ENCODE results near the gene ZBP1. TPM values are rescaled to one million over a fixed set of nuclear protein-coding genes. Genes with fewer than 3 reads are reported as not detected.

ZBP1 gene
- total RNA-seq, 1 experiment from 2014 or later, result not detected

DNA sequence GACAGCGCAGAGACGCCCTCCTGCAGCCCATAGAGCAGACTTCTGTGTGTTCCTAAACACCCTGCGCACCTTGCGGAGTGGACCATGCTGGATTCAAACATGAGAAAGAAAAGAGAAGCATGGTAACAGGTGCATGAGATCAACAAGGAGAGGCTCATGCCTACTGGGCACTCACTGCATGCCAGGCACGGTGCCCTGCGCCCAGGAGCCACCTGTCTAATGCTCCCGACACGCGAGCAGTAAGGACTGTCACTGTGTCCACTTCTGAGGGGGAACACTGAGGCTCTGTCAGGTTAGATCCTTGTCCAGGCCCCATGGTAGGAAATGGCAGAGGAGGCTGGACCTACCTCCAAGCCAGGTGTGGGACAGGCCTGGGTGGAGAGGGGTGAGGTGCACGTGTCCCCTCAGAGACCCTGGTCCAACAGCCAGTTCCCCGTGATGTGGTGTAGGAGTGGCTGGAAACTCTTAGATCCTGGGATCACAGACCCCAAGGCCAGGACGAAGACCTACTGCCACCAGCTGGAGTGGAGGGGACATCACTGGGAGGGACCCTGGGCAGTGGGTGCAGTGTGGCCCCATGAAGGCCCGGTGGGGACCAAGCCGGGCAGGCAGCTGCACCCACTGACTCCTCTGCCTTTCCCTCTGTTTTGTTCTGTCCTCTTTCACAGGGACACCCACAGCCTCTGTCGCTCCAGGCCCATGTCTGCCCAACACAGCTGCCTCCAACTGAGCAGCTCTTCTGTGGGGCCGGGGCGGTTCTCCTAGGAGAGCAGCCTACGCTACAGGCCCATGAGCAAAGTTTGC is 29.5 kb downstream of the ZBP1 start:
- no peaks in the 10 kb centered on the region for H3K9me2 ChIP-seq (ENCODE audit: insufficient read depth)
- no peak for DNase-seq
- no peak overlapping the region for H3K27ac ChIP-seq
- no peak overlapping the region for H3K4me3 ChIP-seq
- H2AFZ ChIP-seq, result no peak overlapping the region
- peaks cover 4% of the 10 kb centered on the region; the same call in 1 of the 2 replicates for H3K4me1 ChIP-seq (replicated peaks; ENCODE audit: insufficient read depth)
- ChIA-PET POLR2A (ENCODE audit: unreplicated experiment) (no interaction called here), CTCF (no interaction called here)
- no peak overlapping the region for H3K4me2 ChIP-seq
- intact Hi-C loops (cut with micrococcal nuclease; ENCODE audit: unreplicated experiment), result loop anchor here (5.0 to 10.0 kb wide), 3 partner anchors 93 to 496 kb away; no protein-coding TSS in a partner anchor
- no TSS peak for BruUV-seq (replicated peaks)
- no peaks in the 10 kb centered on the region for H4K20me1 ChIP-seq (ENCODE audit: insufficient read depth)
- H3K9me3 ChIP-seq (ENCODE audit: insufficient read depth, low read depth), result no peaks in the 10 kb centered on the region
- peaks cover 59% of the 10 kb centered on the region for H3K27me3 ChIP-seq (ENCODE audit: insufficient read depth, low read depth)
- H3K36me3 ChIP-seq (ENCODE audit: low read depth), result no peaks in the 10 kb centered on the region
- H3K79me2 ChIP-seq (ENCODE audit: low read depth), result no peaks in the 10 kb centered on the region
- TF ChIP-seq, protein P1, sequence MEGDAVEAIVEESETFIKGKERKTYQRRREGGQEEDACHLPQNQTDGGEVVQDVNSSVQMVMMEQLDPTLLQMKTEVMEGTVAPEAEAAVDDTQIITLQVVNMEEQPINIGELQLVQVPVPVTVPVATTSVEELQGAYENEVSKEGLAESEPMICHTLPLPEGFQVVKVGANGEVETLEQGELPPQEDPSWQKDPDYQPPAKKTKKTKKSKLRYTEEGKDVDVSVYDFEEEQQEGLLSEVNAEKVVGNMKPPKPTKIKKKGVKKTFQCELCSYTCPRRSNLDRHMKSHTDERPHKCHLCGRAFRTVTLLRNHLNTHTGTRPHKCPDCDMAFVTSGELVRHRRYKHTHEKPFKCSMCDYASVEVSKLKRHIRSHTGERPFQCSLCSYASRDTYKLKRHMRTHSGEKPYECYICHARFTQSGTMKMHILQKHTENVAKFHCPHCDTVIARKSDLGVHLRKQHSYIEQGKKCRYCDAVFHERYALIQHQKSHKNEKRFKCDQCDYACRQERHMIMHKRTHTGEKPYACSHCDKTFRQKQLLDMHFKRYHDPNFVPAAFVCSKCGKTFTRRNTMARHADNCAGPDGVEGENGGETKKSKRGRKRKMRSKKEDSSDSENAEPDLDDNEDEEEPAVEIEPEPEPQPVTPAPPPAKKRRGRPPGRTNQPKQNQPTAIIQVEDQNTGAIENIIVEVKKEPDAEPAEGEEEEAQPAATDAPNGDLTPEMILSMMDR (conservative IDR thresholded peaks at IDR 0.05), result no peak
- no peak for TF ChIP-seq EZH2 (IDR thresholded peaks at IDR 0.05; ENCODE audit: low read depth)
- H3F3A ChIP-seq (ENCODE audit: insufficient read depth, low read depth), result peaks cover 6% of the 10 kb centered on the region; the same call in 1 of the 2 replicates

DNA sequence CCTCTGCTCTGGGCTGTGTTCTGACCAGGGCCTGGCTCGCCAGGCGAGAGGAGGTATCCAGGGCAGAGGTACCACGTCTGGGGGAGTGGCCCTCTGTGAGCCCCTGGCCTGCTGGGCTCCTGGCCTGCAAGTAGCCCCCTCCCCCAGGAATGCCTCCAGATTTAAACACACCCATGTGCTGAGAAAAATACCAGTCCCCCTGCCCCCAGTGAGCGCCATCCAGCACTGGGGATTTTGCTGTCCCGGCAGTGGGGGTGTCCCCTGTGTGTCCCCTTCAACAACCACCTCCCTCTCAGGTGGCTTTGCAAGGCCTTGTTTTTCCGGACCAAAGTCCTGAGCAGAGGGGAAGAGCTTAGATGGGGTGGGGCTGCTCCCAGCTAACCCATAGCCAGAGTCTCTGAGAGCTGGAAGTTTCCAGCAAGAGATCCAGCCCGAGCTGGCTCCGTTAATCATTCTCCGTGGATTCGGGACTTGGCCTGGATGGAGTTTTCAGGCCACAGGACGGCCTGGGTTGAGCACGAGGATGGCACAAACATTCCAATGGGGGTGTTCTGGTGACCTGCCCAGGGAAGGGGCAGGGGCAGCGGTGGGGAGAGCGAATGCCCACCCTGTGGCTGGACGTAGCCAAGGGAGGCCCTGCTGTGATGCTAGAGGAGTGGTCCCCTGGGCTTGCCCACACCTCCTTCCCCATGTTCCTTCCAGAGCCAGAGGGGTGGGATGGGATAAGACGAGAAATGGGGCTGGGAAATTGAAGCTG is 30.3 kb downstream of the ZBP1 start:
- no peaks in the 10 kb centered on the region for H3K9me3 ChIP-seq (ENCODE audit: insufficient read depth, low read depth)
- no peaks in the 10 kb centered on the region for H4K20me1 ChIP-seq (ENCODE audit: insufficient read depth)
- H3K4me1 ChIP-seq (replicated peaks; ENCODE audit: insufficient read depth), result peaks cover 4% of the 10 kb centered on the region; the same call in 1 of the 2 replicates
- H3K36me3 ChIP-seq (ENCODE audit: low read depth), result no peaks in the 10 kb centered on the region
- no TSS peak for BruUV-seq (replicated peaks)
- no peaks in the 10 kb centered on the region for H3K9me2 ChIP-seq (ENCODE audit: insufficient read depth)
- no peak for TF ChIP-seq EZH2 (IDR thresholded peaks at IDR 0.05; ENCODE audit: low read depth)
- TF ChIP-seq, protein P1 (conservative IDR thresholded peaks at IDR 0.05), result no peak
- CTCF ChIA-PET, result interaction anchor here (0.6 kb wide), 1 partner anchor 97 kb away, joined by 3 read pairs; no protein-coding TSS in a partner anchor
- no peak overlapping the region for H3K4me3 ChIP-seq
- H3F3A ChIP-seq (ENCODE audit: insufficient read depth, low read depth), result peaks cover 5% of the 10 kb centered on the region; the same call in 1 of the 2 replicates
- H3K27me3 ChIP-seq (ENCODE audit: insufficient read depth, low read depth), result peaks cover 67% of the 10 kb centered on the region
- intact Hi-C loops (cut with micrococcal nuclease; ENCODE audit: unreplicated experiment), result loop anchor here (5.0 to 10.0 kb wide), 3 partner anchors 93 to 495 kb away; no protein-coding TSS in a partner anchor
- POLR2A ChIA-PET (ENCODE audit: unreplicated experiment), result no interaction called here
- H3K27ac ChIP-seq, result no peak overlapping the region
- H3K4me2 ChIP-seq, result no peak overlapping the region
- H3K79me2 ChIP-seq (ENCODE audit: low read depth), result no peaks in the 10 kb centered on the region
- DNase-seq, result no peak
- H2AFZ ChIP-seq, result no peak overlapping the region

DNA sequence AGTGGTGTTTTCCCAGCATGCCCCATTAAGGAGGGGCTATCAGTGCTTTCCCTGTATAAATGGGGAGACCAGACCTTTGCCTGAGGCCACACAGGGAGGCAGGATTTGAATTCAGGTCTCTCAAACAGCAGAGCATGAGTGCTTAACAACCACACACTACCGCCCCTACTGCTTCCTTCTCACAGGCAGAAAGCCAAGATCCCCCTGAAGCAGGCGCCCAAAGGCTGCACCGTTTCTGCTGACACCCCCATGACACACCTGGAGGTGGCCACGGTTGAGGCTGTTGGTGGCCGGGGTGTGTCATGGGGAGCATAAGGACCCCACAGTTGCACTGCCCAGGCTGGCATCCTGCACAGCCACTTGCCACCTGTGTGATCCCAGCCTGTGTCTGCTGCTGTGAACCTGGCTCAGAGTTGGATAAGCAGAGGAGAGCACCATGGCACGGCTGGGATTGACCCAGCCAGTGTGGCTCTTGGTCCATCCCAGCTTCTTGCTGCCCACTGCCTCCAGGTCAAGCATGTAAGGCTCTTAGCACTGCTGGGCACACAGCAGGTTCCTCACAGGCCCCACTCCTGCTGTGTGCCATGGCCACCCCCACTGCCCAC is 31.0 kb downstream of the ZBP1 start:
- Histone ChIP-seq H2AFZ (no peak overlapping the region), H3K4me2 (no peak overlapping the region), H3K79me2 (ENCODE audit: low read depth) (no peaks in the 10 kb centered on the region), H3K4me1 (replicated peaks; ENCODE audit: insufficient read depth) (no peaks in the 10 kb centered on the region), H3F3A (ENCODE audit: insufficient read depth, low read depth) (no peaks in the 10 kb centered on the region), H3K27me3 (ENCODE audit: insufficient read depth, low read depth) (peaks cover 74% of the 10 kb centered on the region), H3K9me2 (ENCODE audit: insufficient read depth) (no peaks in the 10 kb centered on the region), H3K4me3 (no peak overlapping the region), H3K27ac (no peak overlapping the region), H4K20me1 (ENCODE audit: insufficient read depth) (no peaks in the 10 kb centered on the region), H3K9me3 (ENCODE audit: insufficient read depth, low read depth) (no peaks in the 10 kb centered on the region), H3K36me3 (ENCODE audit: low read depth) (no peaks in the 10 kb centered on the region)
- POLR2A ChIA-PET (ENCODE audit: unreplicated experiment), result no interaction called here
- no TSS peak for BruUV-seq (replicated peaks)
- TF ChIP-seq, protein P1 (conservative IDR thresholded peaks at IDR 0.05), result no peak
- TF ChIP-seq EZH2 (IDR thresholded peaks at IDR 0.05; ENCODE audit: low read depth), result no peak
- DNase-seq, result no peak
- CTCF ChIA-PET, result interaction anchor here (0.6 kb wide), 1 partner anchor 97 kb away, joined by 3 read pairs; no protein-coding TSS in a partner anchor
- intact Hi-C loops (cut with micrococcal nuclease; ENCODE audit: unreplicated experiment), result no loop called here

Measured in PC-9 (cell line).